Fibroblast of lung (primary cell): Measurements from ENCODE around the gene SLIT3.

Experiments used
- EZH2 ChIP-seq: IDR thresholded peaks from 2 replicates; pipeline ENCODE4 v1.5.1; 2012; ENCODE audit warnings: low read length, control low read depth, mild to moderate bottlenecking; ENCODE audit errors: missing control alignments
- TF ChIP-seq, protein P1 (sequence below), 2 donors: IDR thresholded peaks in 1 of 2; conservative IDR thresholded peaks in 1 of 2; 1 replicate in 1 of 2; 2 replicates in 1 of 2; pipeline ENCODE4 v1.5.1; 2011 to 2012; ENCODE audit warnings: low read length in 2 of 2, control low read depth in 1 of 2, inconsistent platforms in 1 of 2, low read depth in 1 of 2, mild to moderate bottlenecking in 1 of 2

DNA sequence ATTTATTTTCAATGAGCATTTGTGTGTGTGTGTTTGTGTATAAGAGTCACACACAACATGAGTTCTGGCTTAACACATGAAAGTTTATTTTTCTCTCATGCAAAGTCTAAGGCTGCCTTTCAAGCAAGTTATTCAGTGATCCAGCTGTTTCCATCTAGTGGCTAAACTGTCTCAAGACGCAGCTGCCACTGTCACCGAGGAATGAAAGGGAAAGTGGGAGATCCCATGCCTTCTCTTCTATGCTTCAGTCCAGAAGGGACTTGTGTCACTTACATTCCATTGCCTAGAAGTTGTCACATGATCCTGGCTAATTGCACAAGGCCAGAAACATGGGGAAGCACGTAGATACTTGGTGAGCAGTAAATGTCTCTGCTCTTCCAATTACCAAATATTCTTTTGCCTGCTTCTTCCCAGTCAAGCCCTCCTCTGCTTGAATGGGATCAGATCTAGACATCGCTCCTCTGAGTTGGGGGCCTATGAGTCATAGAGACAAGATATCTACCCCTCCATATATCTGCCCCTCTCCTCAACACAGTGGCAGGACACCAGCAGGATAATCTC lies 30.4 kb upstream of the SLIT3 start:
- TF ChIP-seq, protein P1, sequence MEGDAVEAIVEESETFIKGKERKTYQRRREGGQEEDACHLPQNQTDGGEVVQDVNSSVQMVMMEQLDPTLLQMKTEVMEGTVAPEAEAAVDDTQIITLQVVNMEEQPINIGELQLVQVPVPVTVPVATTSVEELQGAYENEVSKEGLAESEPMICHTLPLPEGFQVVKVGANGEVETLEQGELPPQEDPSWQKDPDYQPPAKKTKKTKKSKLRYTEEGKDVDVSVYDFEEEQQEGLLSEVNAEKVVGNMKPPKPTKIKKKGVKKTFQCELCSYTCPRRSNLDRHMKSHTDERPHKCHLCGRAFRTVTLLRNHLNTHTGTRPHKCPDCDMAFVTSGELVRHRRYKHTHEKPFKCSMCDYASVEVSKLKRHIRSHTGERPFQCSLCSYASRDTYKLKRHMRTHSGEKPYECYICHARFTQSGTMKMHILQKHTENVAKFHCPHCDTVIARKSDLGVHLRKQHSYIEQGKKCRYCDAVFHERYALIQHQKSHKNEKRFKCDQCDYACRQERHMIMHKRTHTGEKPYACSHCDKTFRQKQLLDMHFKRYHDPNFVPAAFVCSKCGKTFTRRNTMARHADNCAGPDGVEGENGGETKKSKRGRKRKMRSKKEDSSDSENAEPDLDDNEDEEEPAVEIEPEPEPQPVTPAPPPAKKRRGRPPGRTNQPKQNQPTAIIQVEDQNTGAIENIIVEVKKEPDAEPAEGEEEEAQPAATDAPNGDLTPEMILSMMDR (conservative IDR thresholded peaks at IDR 0.05 in 1 of 2, IDR thresholded peaks at IDR 0.05 in 1 of 2; ENCODE audit: low read depth in 1 of 2, low read length in 2 of 2): no peak
- no peak for TF ChIP-seq EZH2
